ENCODE results near the gene ALAS1. TPM values are rescaled to one million over a fixed set of nuclear protein-coding genes. Genes with fewer than 3 reads are reported as not detected.

The ALAS1 gene
- total and polyA plus RNA-seq, 9 of the 15 experiments (the other 6 are each of a cell fraction or from before 2014, with no cell fraction given): 21.4 to 49.5 (median 34.4) TPM

DNA sequence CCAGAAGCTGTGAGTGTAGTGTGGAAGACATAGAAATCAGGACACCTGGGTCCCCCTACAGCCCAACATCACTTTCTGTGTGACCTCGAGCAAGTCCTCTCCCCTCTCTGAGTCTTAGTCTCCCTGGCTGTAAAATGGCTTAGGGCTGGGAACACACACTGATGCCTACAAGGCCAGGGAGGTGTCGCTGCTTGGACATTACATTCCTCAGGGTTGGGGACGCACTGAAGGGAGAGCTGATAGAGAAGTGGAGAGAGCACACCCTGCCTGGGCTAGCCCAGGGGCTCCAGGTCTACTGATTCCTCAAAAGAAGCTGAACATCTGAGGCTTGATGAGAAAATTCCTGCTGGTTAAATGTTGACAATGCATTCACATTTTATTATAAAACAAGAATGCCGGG lies 6.3 kb upstream of the ALAS1 start:
- Histone ChIP-seq H3K9me3 (replicated peaks; ENCODE audit: control insufficient read depth, insufficient read depth, low read depth, low read length) (no peaks in the 10 kb centered on the region), H3K9ac (ENCODE audit: insufficient read depth in 1 of 2, low read depth in 2 of 2, low read length in 2 of 2) (no peak overlapping the region; a peak in 1 of 4 replicates), H3K4me1 (replicated peaks in 1 of 2; ENCODE audit: control insufficient read depth in 2 of 2, insufficient read depth in 2 of 2, low read length in 2 of 2) (peaks cover 39 to 44% of the 10 kb centered on the region in 2 experiments), H2AFZ (ENCODE audit: low read depth, low read length) (no peak overlapping the region), H3K27ac (ENCODE audit: extremely low read depth, low read depth, low read length) (no peak overlapping the region), H4K20me1 (replicated peaks; ENCODE audit: control insufficient read depth, insufficient read depth, low read length) (0 out of 2 replicates have a peak, but pooled peaks cover 6% of the 10 kb centered on the region), H3K9me1 (ENCODE audit: control insufficient read depth, insufficient read depth, low read length) (peaks cover 7% of the 10 kb centered on the region), H3K4me2 (ENCODE audit: insufficient read depth, low read length) (no peak overlapping the region), H3K27me3 (ENCODE audit: control insufficient read depth in 2 of 2, insufficient read depth in 2 of 2, low read length in 2 of 2) (no peaks in the 10 kb centered on the region), H3K36me3 (ENCODE audit: control insufficient read depth, insufficient read depth, low read length) (no peaks in the 10 kb centered on the region), H3K4me3 (no peak overlapping the region), H3K79me2 (ENCODE audit: control insufficient read depth, insufficient read depth, low read length) (no peaks in the 10 kb centered on the region)
- no peak for ATAC-seq
- POLR2A ChIA-PET: interaction anchor here (0.7 kb wide), 1 partner anchor 10 kb away, joined by 3 read pairs; no protein-coding TSS in a partner anchor
- intact Hi-C loops (cut with micrococcal nuclease): no loop called here
- DNase-seq (ENCODE audit: extremely low read depth in 1 of 4, low spot score in 3 of 4): no peak
- FAIRE-seq: no peak
- WGBS (ENCODE audit: insufficient coverage, low coverage, missing lambda C conversion rate): 71% methylated on average over 3 of the region's 4 CpGs
- in situ Hi-C loops (cut with MboI): no loop called here
- TF ChIP-seq RBM17 (IDR thresholded peaks at IDR 0.05; ENCODE audit: borderline replicate concordance, low read depth, low read length) (no peak), FOXK1 (CRISPR knock-in tag; IDR thresholded peaks at IDR 0.05; ENCODE audit: borderline replicate concordance) (no peak), SAFB (IDR thresholded peaks at IDR 0.05; ENCODE audit: borderline replicate concordance, low read depth, low read length) (no peak), ZNF282 (CRISPR knock-in tag; IDR thresholded peaks at IDR 0.05) (no peak), POU5F1 (IDR thresholded peaks at IDR 0.05; ENCODE audit: borderline replicate concordance, low read depth, low read length, partially characterized antibody) (no peak)
- BruUV-seq (replicated peaks): no TSS peak
- CTCF ChIA-PET (ENCODE audit: low intra/inter-chr PET ratio): no interaction called here

- no peaks in the 10 kb centered on the region for H3K27me3 ChIP-seq (ENCODE audit: control insufficient read depth in 2 of 2, insufficient read depth in 2 of 2, low read length in 2 of 2)
- H2AFZ ChIP-seq (ENCODE audit: low read depth, low read length): no peak overlapping the region
- BruUV-seq (replicated peaks): no TSS peak
- 0 out of 2 replicates have a peak, but pooled peaks cover 6% of the 10 kb centered on the region for H4K20me1 ChIP-seq (replicated peaks; ENCODE audit: control insufficient read depth, insufficient read depth, low read length)
- ATAC-seq (no peak), DNase-seq (ENCODE audit: extremely low read depth in 1 of 4, low spot score in 3 of 4) (no peak), FAIRE-seq (no peak)
- no peak overlapping the region for H3K27ac ChIP-seq (ENCODE audit: extremely low read depth, low read depth, low read length)
- in situ Hi-C loops (cut with MboI): no loop called here
- H3K9me1 ChIP-seq (ENCODE audit: control insufficient read depth, insufficient read depth, low read length): peaks cover 7% of the 10 kb centered on the region
- 56% methylated on average over 12 of the region's 18 CpGs for WGBS (ENCODE audit: insufficient coverage, low coverage, missing lambda C conversion rate)
- H3K79me2 ChIP-seq (ENCODE audit: control insufficient read depth, insufficient read depth, low read length): peaks cover 2% of the 10 kb centered on the region
- no peak overlapping the region for H3K4me3 ChIP-seq
- H3K9me3 ChIP-seq (replicated peaks; ENCODE audit: control insufficient read depth, insufficient read depth, low read depth, low read length): no peaks in the 10 kb centered on the region
- H3K36me3 ChIP-seq (ENCODE audit: control insufficient read depth, insufficient read depth, low read length): no peaks in the 10 kb centered on the region
- intact Hi-C loops (cut with micrococcal nuclease): no loop called here
- peaks cover 46 to 55% of the 10 kb centered on the region in 2 experiments for H3K4me1 ChIP-seq (replicated peaks in 1 of 2; ENCODE audit: control insufficient read depth in 2 of 2, insufficient read depth in 2 of 2, low read length in 2 of 2)
- ChIA-PET CTCF (ENCODE audit: low intra/inter-chr PET ratio) (no interaction called here), POLR2A (interaction anchor here (0.5 to 0.6 kb wide), 2 partner anchors 9 to 36 kb away, joined by 3 read pairs; no protein-coding TSS in a partner anchor)
- H3K4me2 ChIP-seq (ENCODE audit: insufficient read depth, low read length): no peak overlapping the region
- H3K9ac ChIP-seq (ENCODE audit: insufficient read depth in 1 of 2, low read depth in 2 of 2, low read length in 2 of 2): peak overlapping the region in 1 of 2 experiments; percentile 7; a peak in 1 of 4 replicates
- no peak for TF ChIP-seq PPARD (CRISPR knock-in tag; IDR thresholded peaks at IDR 0.05)
- no peak for TF ChIP-seq RCOR1 (IDR thresholded peaks at IDR 0.05; ENCODE audit: borderline replicate concordance in 1 of 2, low read depth in 2 of 2, low read length in 2 of 2)
- no peak for TF ChIP-seq ZNF347 (CRISPR knock-in tag; IDR thresholded peaks at IDR 0.05; ENCODE audit: low read depth)
- no peak for TF ChIP-seq MTA3 (IDR thresholded peaks at IDR 0.05; ENCODE audit: borderline replicate concordance)
Observed at GRCh38 chr3:52193065-52193464, 4.9 kb upstream of the ALAS1 start.

Data from K562 (cell line).